Body of pancreas (tissue), 4 donors: ENCODE measurements around the gene MELTF. TPM values are rescaled to one million over a fixed set of nuclear protein-coding genes. Genes with fewer than 3 reads are reported as not detected.
"Not testable (repeated sequence)": the region's sequence is repeated elsewhere in the genome, so short reads cannot be mapped to it uniquely, and the experiment has no call there.

Experiments used
- ATAC-seq: fragments of 150-250 bp; one replicate; pipeline ENCODE4 v1.9.1; 2016
- DNase-seq, 4 donors: peaks; one replicate each; pipeline ENCODE4 v3.0.0-alpha.2; 2019
- H3K27ac ChIP-seq, 4 donors: fragments of 200-600 bp; sonication (generic); 1 replicate in 3 of 4; 2 replicates in 1 of 4; pipeline versions ENCODE4 v1.5.1 to v1.6.1; 2016 to 2019; ENCODE audit warnings: mild to moderate bottlenecking in 1 of 4, mixed read lengths in 1 of 4, moderate library complexity in 1 of 4
- H3K27me3 ChIP-seq, 2 donors: fragments of 200-600 bp; sonication (generic); one replicate each; pipeline ENCODE4 v1.6.0; 2016; ENCODE audit warnings: mild to moderate bottlenecking in 1 of 2
- H3K36me3 ChIP-seq, 2 donors: fragments of 200-600 bp; sonication (generic); replicated peaks in 1 of 2; 2 replicates each; pipeline ENCODE4 v1.5.1; 2016; ENCODE audit warnings: low read depth in 2 of 2; ENCODE audit not compliant: insufficient read depth in 1 of 2
- H3K4me1 ChIP-seq: fragments of 200-600 bp; sonication (generic); one replicate; pipeline ENCODE4 v1.6.0; 2016
- H3K4me3 ChIP-seq, 2 donors: fragments of 200-600 bp; sonication (generic); 1 replicate in 1 of 2; 2 replicates in 1 of 2; pipeline ENCODE4 v1.5.1; 2016 to 2019
- H3K9me3 ChIP-seq, 3 donors: fragments of 200-600 bp; sonication (generic); 1 replicate in 2 of 3; 2 replicates in 1 of 3; pipeline ENCODE4 v1.5.1; 2016
- POLR2A ChIP-seq, 3 donors: fragments of 450-650 bp; IDR thresholded peaks; one replicate each; pipeline ENCODE4 v1.6.1; 2016; ENCODE audit warnings: antibody characterized with exemption in 3 of 3, mild to moderate bottlenecking in 2 of 3
- WGBS, 2 donors: methylation state at CpG; one replicate each; pipeline ENCODE4 v1.1.5; 2017; 5-methylcytosine and 5-hydroxymethylcytosine counted together
- intact Hi-C: fragments of 100-400 bp; cut with DNase I; formaldehyde crosslinking; loops from one replicate; pipeline ENCODE4 v1.15.1; 2023
- total RNA-seq, 2 donors: library from RNA; depleted of rRNA; stranded (reverse); fragments of >200 nt; gene quantifications; one replicate each; pipeline ENCODE4 v1.1.0, GENCODE V29; 2016
- TF ChIP-seq, protein P1 (sequence below), 7 experiments: fragments of 450-650 bp in 4 of 7; fragments of 200-600 bp in 3 of 7; sonication (generic) in 3 of 7; IDR thresholded peaks; one replicate each; pipeline ENCODE4 v1.5.1; 2016 to 2019; ENCODE audit warnings: antibody characterized with exemption in 7 of 7

MELTF gene
- total RNA-seq, 2 donors from 2014 or later = 4.9 to 6.6 TPM

DNA sequence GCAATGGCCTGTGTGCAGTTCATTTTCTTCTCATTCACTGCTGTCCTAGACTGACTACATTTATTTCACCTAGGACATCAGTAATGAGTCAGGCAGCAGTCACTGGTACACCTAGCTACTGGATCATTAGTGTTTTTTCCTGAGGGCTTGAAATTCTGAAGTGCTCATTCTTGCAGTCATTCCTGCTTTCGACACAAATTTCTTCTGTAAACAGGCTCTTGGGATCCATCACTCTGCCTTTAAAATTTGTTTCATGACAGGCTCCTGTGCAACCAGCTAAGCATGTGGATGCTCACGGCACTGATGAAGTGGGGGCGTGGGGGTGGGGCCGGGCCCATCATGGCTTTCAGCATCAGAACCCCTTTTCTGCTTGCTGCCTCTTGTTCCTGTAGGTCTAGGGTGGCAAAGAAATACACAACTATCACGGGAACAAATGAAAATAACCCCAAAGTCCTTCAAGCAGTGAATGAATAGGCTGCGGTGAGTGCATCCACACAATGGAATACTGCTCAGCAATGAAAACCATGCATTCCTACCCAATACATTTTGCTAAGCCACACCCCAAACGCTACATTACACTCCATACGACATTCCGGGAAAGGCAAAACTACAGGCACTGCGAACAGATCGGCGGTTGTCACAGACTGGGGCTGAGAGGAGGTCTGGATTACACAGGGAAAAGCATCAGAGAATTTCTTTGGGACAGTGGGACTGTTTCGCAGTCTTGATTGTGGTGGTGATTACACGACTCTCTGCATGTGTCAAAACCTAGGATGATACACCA lies 9.3 kb upstream of the MELTF start:
- intact Hi-C loops = no loop called here
- WGBS, 2 donors = 83 to 91% methylated on average over 14 of the region's 14 CpGs

DNA sequence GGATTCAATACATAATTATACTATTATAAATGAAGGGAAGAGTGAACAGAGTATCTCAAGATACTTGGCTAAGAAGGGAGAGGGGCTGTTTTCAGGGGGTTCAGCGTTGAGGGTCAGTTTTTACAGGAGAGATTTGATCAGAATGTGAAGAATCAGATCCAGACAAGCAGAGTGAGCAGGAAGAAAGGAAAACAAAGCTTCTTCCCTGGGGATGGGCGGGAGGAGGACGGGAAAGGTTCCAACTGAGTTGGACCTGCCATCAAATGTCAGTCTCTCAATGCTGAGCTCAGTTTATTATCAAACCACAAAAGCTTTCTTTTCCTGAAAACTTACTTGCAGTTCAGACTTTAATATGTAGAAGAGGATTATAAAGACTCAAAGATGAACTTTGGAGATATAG lies 6.0 kb upstream of the MELTF start:
- Histone ChIP-seq H3K27ac (no peak overlapping the region), H3K4me3 (no peak overlapping the region), H3K27me3 (no peaks in the 10 kb centered on the region), H3K9me3 (no peaks in the 10 kb centered on the region), H3K36me3 (no peaks in the 10 kb centered on the region), H3K4me1 (peaks cover 11% of the 10 kb centered on the region)
- ATAC-seq (no peak), DNase-seq (no peak)
- intact Hi-C loops = no loop called here
- TF ChIP-seq POLR2A (IDR thresholded peaks at IDR 0.05) = no peak
- TF ChIP-seq, protein P1, sequence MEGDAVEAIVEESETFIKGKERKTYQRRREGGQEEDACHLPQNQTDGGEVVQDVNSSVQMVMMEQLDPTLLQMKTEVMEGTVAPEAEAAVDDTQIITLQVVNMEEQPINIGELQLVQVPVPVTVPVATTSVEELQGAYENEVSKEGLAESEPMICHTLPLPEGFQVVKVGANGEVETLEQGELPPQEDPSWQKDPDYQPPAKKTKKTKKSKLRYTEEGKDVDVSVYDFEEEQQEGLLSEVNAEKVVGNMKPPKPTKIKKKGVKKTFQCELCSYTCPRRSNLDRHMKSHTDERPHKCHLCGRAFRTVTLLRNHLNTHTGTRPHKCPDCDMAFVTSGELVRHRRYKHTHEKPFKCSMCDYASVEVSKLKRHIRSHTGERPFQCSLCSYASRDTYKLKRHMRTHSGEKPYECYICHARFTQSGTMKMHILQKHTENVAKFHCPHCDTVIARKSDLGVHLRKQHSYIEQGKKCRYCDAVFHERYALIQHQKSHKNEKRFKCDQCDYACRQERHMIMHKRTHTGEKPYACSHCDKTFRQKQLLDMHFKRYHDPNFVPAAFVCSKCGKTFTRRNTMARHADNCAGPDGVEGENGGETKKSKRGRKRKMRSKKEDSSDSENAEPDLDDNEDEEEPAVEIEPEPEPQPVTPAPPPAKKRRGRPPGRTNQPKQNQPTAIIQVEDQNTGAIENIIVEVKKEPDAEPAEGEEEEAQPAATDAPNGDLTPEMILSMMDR (IDR thresholded peaks at IDR 0.05) = no peak
- 57% methylated on average over 3 of the region's 3 CpGs for WGBS, 2 donors

More for the DNA sequence above, 9.3 kb upstream of the MELTF start:
- no peak for ATAC-seq
- H3K27me3 ChIP-seq = no peaks in the 10 kb centered on the region
- H3K36me3 ChIP-seq = peaks cover 0 to 2% of the 10 kb centered on the region in 2 donors
- H3K9me3 ChIP-seq = no peaks in the 10 kb centered on the region
- no peaks in the 10 kb centered on the region for H3K4me1 ChIP-seq
- H3K27ac ChIP-seq = no peak overlapping the region
- no peak for TF ChIP-seq POLR2A (IDR thresholded peaks at IDR 0.05)
- DNase-seq = no peak
- no peak overlapping the region for H3K4me3 ChIP-seq

DNA sequence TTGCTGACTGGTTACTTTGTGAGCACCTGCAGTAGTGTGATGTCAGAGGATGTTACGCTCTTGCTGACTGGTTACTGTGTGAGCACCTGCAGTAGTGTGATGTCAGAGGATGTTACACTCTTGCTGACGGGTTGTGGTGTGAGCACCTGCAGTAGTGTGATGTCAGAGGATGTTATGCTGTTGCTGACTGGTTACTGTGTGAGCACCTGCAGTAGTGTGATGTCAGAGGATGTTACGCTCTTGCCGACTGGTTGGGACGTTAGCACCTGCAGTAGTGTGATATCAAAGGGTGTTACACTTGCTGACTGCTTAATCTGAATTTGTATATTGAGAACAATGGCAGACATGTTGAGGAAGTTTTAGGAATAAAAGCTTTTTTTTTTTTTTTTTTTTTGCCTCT lies 5.2 kb upstream of the MELTF start:
- ATAC-seq, H3K4me3 ChIP-seq, intact Hi-C loops, H3K9me3 ChIP-seq, H3K36me3 ChIP-seq, H3K27me3 ChIP-seq, H3K27ac ChIP-seq, DNase-seq: not testable (repeated sequence)
- 58 to 63% methylated on average over 5 of the region's 5 CpGs for WGBS, 2 donors
- peaks cover 14% of the 10 kb centered on the region for H3K4me1 ChIP-seq

DNA sequence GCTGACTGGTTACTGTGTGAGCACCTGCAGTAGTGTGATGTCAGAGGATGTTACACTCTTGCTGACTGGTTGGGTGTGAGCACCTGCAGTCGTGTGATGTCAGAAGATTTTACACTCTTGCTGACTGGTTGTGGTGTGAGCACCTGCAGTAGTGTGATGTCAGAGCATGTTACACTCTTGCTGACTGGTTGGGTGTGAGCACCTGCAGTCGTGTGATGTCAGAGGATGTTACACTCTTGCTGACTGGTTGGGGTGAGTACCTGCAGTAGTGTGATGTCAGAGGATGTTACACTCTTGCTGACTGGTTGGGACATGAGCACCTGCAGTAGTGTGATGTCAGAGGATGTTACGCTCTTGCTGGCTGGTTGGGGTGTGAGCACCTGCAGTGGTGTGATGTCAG lies 4.1 kb upstream of the MELTF start:
- H3K27me3 ChIP-seq = not testable (repeated sequence)
- WGBS, 2 donors = 49 to 58% methylated on average over 2 to 3 of the region's 3 CpGs
- peaks cover 24% of the 10 kb centered on the region for H3K4me1 ChIP-seq

DNA sequence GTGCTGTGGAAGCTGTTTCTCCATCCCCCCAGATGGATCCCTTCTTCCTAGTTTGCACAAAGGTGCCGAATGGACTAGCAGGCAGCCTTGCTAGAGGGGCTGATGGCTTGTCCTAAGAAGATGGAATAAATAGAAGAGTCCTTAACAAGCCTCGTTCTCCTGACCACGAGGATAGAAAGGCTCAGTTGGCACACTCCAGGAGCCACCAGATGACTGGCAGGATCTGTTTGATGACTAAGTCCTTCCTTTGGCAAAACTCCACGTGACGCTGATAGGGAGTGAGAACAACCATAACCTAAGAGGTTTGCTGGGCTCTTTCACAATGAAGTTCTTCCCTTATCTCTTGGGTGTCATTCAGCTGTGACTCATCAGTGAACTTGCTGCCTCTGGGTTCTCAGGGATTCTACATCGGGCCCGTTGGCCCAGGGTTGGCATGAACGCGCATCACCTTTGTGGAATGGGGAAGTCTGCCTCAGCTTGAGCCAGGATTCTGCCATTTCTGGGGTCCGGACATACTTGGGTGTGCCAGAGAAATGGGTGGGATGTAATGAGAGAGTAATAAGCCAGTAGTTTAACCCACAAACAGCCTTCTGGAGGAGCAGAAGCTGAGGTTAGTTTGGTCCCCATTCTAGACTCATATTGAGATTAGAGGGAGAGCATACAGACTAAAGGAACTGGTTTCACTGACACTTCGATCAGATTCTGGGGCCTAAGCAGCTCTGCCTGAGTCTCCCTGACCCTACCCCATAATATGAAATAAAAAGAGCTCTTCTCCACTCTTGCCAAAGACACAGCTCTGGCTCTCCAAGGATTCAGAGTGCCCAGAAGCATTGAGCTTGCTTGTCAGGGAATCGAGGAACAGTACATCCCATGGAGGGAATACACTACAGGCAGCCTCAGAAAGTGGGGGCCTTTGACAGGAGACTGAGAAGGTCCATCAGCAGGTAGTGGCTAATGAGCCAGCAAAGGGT lies 2.0 kb upstream of the MELTF start:
- intact Hi-C loops = no loop called here
- TF ChIP-seq, protein P1 (IDR thresholded peaks at IDR 0.05) = no peak
- TF ChIP-seq POLR2A (IDR thresholded peaks at IDR 0.05) = no peak
- peak overlapping the region in 1 of 4 donors; percentile 14 for H3K27ac ChIP-seq

More for the DNA sequence above, 4.1 kb upstream of the MELTF start:
- DNase-seq, ATAC-seq, intact Hi-C loops, H3K9me3 ChIP-seq, H3K27ac ChIP-seq, H3K4me3 ChIP-seq, H3K36me3 ChIP-seq: not testable (repeated sequence)

More for the DNA sequence above, 2.0 kb upstream of the MELTF start:
- H3K4me3 ChIP-seq = no peak overlapping the region
- no peaks in the 10 kb centered on the region for H3K36me3 ChIP-seq
- WGBS, 2 donors = 41 to 43% methylated on average over 12 of the region's 12 CpGs
- DNase-seq (peak; percentile 36 to 80 (median 51)), ATAC-seq (peak; percentile 51)
- no peaks in the 10 kb centered on the region for H3K9me3 ChIP-seq
- no peaks in the 10 kb centered on the region for H3K27me3 ChIP-seq
- H3K4me1 ChIP-seq = peaks cover 29% of the 10 kb centered on the region
